HG03135 (cell line): ENCODE measurements around the gene FMNL3.
"Not testable (repeated sequence)": the region's sequence is repeated elsewhere in the genome, so short reads cannot be mapped to it uniquely, and the experiment has no call there.

Source experiments
- ATAC-seq: cut with Tn5 transposase; IDR thresholded peaks from one replicate; pipeline ENCODE4 v1.9.1; 2021; ENCODE audit warnings: mild to moderate bottlenecking, moderate library complexity; ENCODE audit not compliant: unreplicated experiment

Gene FMNL3

GRCh38 chr12:49609059-49609874 is 97.9 kb downstream of the FMNL3 start:
- ATAC-seq, result no peak

- ATAC-seq, result not testable (repeated sequence)
Observed at GRCh38 chr12:49605539-49605938, 101.7 kb downstream of the FMNL3 start, which contains the start of gene FAM186B. Gene FAM186B, minus strand, starts transcription at chr12:49605639. Its CDS starts 162 bp downstream, at chr12:49605477.

- ATAC-seq, result no peak
Observed at GRCh38 chr12:49604856-49605255, 102.3 kb downstream of the FMNL3 start.

DNA sequence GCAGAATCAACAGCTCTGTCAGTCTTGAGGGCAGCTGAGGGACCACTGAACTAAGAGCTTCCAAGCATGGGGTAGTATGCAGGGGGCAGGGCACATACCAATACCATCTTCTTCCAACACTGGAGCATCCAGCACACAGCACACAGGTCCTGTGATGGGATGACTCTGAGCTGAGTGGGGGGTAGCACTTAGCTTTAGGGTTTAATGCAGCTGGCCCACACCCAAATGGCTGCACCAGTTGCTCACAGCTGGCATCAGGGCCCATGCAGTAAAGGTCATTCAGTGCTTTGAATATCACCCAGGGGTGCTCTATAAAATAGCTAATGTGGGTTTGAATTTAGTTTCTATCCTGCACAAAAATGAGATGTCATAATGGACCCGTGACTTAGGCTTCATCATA is 103.5 kb downstream of the FMNL3 start:
- no peak for ATAC-seq

DNA sequence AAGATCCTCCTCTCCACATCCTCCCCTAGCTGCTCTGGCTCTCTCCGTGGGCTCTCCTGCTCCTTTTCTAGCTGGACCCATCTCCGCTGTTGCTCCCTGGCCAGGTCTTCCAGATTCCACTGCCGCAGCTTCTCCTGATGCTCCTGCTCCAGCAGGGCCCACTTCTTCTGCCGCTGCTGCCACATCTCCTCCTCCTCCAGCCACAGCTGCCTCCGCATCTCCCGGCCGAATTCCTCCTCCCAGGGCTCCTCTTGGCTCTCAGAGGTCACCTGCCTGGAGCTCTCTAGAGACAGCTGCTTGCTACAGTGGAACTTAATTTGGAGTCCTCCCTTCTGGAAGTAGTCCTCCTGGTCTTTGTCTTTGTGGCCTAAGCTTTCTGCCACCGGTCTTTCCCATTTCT is 107.2 kb downstream of the FMNL3 start:
- no peak for ATAC-seq

GRCh38 chr12:49598527-49598926 is 108.7 kb downstream of the FMNL3 start:
- ATAC-seq, result no peak

DNA sequence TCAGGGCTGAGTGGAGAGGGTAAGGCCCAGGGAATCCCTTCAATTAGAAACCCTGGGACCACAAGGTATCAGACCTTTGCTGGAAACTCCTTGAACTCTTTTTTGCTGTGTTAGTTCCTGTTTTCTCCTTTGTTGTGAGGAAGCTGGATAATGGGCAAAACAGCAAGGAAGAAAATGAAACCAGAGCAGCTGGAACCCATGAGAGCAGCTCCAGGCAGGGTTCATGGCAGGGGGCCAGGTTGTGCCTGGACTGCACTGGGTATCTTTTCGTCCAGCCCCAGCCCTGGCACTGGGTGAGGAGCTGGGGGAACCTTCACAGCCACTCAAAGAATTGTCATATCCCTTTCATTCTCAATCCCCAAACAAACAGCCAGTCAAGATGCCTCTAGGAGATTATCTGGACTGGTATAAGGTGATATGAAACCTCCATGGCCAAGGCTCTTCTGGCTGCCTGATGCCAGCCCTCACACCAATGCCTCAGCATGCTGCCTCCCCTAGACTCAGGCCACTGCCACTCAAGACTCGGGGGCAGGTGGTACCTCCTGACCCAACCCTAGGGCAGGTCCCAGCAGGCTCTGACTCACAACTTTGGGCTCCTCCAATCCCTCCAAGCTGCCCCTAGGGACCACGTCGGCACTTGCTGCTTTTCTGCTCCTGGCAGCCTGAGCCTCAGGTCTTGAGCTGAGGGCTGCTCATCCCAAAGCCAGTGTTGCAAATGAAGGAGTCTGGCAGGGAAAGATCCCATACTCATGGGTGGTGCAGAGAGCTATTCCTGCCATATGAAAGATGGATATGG is 118.3 kb downstream of the FMNL3 start:
- ATAC-seq, result no peak

DNA sequence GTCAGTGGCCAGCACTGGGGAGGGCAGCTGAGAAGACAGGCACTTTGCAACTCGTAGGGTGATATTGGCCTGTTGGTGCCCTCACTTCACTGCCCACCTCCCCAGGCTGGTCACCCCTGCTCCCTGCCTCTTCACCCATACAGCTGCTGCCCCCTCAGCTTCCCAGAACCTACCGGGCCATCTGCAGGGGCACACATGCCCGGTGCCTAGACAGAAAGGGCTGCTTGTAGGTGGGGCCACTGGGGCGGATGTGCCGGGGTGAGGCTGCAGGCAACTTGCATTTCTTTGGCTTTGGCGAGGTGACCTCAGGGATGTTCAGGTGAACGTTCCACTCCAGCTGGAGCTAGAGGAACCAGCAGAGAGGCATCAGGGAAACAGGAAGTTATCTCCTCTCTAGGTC is 118.9 kb downstream of the FMNL3 start:
- ATAC-seq, result no peak

GRCh38 chr12:49587174-49587908 is 119.9 kb downstream of the FMNL3 start:
- no peak for ATAC-seq
